Duodenal mucosa (tissue), 2 donors: ENCODE measurements around the gene TTLL1.
A peak's percentile ranks its signal among the peaks of the same experiment; 100 is the strongest.

ENCODE experiments used
- H3K27ac ChIP-seq: one replicate; pipeline ENCODE4 v1.7.0; 2013; ENCODE audit warnings: low read depth, low read length
- H3K27me3 ChIP-seq, 2 donors: one replicate each; pipeline ENCODE4 v1.7.0; 2013; ENCODE audit warnings: low read length in 2 of 2, control low read depth in 1 of 2; ENCODE audit not compliant: insufficient read depth in 2 of 2, control insufficient read depth in 1 of 2
- H3K36me3 ChIP-seq, 2 donors: one replicate each; pipeline ENCODE4 v1.7.0; 2013; ENCODE audit warnings: low read length in 2 of 2, control low read depth in 1 of 2; ENCODE audit not compliant: insufficient read depth in 2 of 2, control insufficient read depth in 1 of 2
- H3K4me1 ChIP-seq, 2 donors: one replicate each; pipeline ENCODE4 v1.7.0; 2013; ENCODE audit warnings: low read length in 2 of 2, control low read depth in 1 of 2; ENCODE audit not compliant: insufficient read depth in 2 of 2, control insufficient read depth in 1 of 2
- H3K4me3 ChIP-seq, 2 donors: one replicate each; pipeline ENCODE4 v1.7.0; 2013; ENCODE audit warnings: low read length in 2 of 2, low read depth in 1 of 2
- H3K9ac ChIP-seq, 2 donors: one replicate each; pipeline ENCODE4 v1.7.0; 2013; ENCODE audit warnings: low read length in 2 of 2, low read depth in 1 of 2
- H3K9me3 ChIP-seq, 2 donors: one replicate each; pipeline ENCODE4 v1.7.0; 2013; ENCODE audit warnings: low read length in 2 of 2, control low read depth in 1 of 2; ENCODE audit not compliant: control insufficient read depth in 1 of 2

The TTLL1 gene

GRCh38 chr22:43096420-43096819 lies 7.2 kb upstream of the TTLL1 start:
- Histone ChIP-seq H3K27me3 (no peaks in the 10 kb centered on the region), H3K4me1 (peaks cover 0 to 5% of the 10 kb centered on the region in 2 donors), H3K9me3 (peaks cover 6 to 9% of the 10 kb centered on the region in 2 donors), H3K4me3 (no peak overlapping the region), H3K36me3 (no peaks in the 10 kb centered on the region), H3K27ac (no peak overlapping the region), H3K9ac (no peak overlapping the region)

GRCh38 chr22:43094551-43094950 lies 5.4 kb upstream of the TTLL1 start:
- no peak overlapping the region for H3K27ac ChIP-seq
- H3K9ac ChIP-seq, result no peak overlapping the region
- H3K36me3 ChIP-seq, result no peaks in the 10 kb centered on the region
- H3K4me1 ChIP-seq, result peaks cover 0 to 8% of the 10 kb centered on the region in 2 donors
- peaks cover 6 to 9% of the 10 kb centered on the region in 2 donors for H3K9me3 ChIP-seq
- H3K27me3 ChIP-seq, result no peaks in the 10 kb centered on the region
- H3K4me3 ChIP-seq, result no peak overlapping the region

- Histone ChIP-seq H3K9ac (no peak overlapping the region), H3K9me3 (peaks cover 6 to 9% of the 10 kb centered on the region in 2 donors), H3K4me3 (no peak overlapping the region), H3K27me3 (no peaks in the 10 kb centered on the region), H3K27ac (no peak overlapping the region), H3K4me1 (peaks cover 0 to 10% of the 10 kb centered on the region in 2 donors), H3K36me3 (no peaks in the 10 kb centered on the region)
Observed at GRCh38 chr22:43094085-43094484, 4.9 kb upstream of the TTLL1 start.

- Histone ChIP-seq H3K27me3 (no peaks in the 10 kb centered on the region), H3K4me1 (peaks cover 4 to 16% of the 10 kb centered on the region in 2 donors)
Observed at GRCh38 chr22:43092085-43092484, 2.9 kb upstream of the TTLL1 start.

GRCh38 chr22:43090130-43090789 lies 1.1 kb upstream of the TTLL1 start:
- Histone ChIP-seq H3K9ac (no peak overlapping the region), H3K36me3 (no peaks in the 10 kb centered on the region), H3K27me3 (no peaks in the 10 kb centered on the region), H3K4me1 (peaks cover 4 to 16% of the 10 kb centered on the region in 2 donors), H3K4me3 (no peak overlapping the region), H3K9me3 (no peaks in the 10 kb centered on the region), H3K27ac (no peak overlapping the region)

More at GRCh38 chr22:43092085-43092484, 2.9 kb upstream of the TTLL1 start:
- no peak overlapping the region for H3K4me3 ChIP-seq
- H3K36me3 ChIP-seq, result no peaks in the 10 kb centered on the region
- H3K9ac ChIP-seq, result no peak overlapping the region
- no peak overlapping the region for H3K27ac ChIP-seq
- peaks cover 6 to 9% of the 10 kb centered on the region in 2 donors for H3K9me3 ChIP-seq

- H3K4me3 ChIP-seq, result peak overlapping the region; percentile 79 to 81
- H3K9ac ChIP-seq, result peak overlapping the region; percentile 36 to 55
- peaks cover 4 to 11% of the 10 kb centered on the region in 2 donors for H3K4me1 ChIP-seq
- no peaks in the 10 kb centered on the region for H3K27me3 ChIP-seq
- H3K9me3 ChIP-seq, result no peaks in the 10 kb centered on the region
- no peak overlapping the region for H3K27ac ChIP-seq
- no peaks in the 10 kb centered on the region for H3K36me3 ChIP-seq
Observed at GRCh38 chr22:43088627-43088983, 586 bp downstream of the TTLL1 start.

GRCh38 chr22:43085658-43086606 lies 3.3 kb downstream of the TTLL1 start:
- no peak overlapping the region for H3K27ac ChIP-seq
- no peaks in the 10 kb centered on the region for H3K36me3 ChIP-seq
- no peak overlapping the region for H3K9ac ChIP-seq
- H3K27me3 ChIP-seq, result no peaks in the 10 kb centered on the region
- peaks cover 4 to 11% of the 10 kb centered on the region in 2 donors for H3K4me1 ChIP-seq
- no peaks in the 10 kb centered on the region for H3K9me3 ChIP-seq
- H3K4me3 ChIP-seq, result no peak overlapping the region

GRCh38 chr22:43081968-43082367 lies 7.2 kb downstream of the TTLL1 start:
- Histone ChIP-seq H3K9ac (no peak overlapping the region), H3K27me3 (no peaks in the 10 kb centered on the region), H3K27ac (no peak overlapping the region), H3K4me1 (peaks cover 4 to 8% of the 10 kb centered on the region in 2 donors), H3K4me3 (no peak overlapping the region), H3K36me3 (no peaks in the 10 kb centered on the region), H3K9me3 (no peaks in the 10 kb centered on the region)

- Histone ChIP-seq H3K9me3 (no peaks in the 10 kb centered on the region), H3K27me3 (no peaks in the 10 kb centered on the region)
Observed at GRCh38 chr22:43080616-43081015, 8.6 kb downstream of the TTLL1 start.

GRCh38 chr22:43079742-43080141 lies 9.4 kb downstream of the TTLL1 start:
- Histone ChIP-seq H3K4me1 (peaks cover 4 to 8% of the 10 kb centered on the region in 2 donors), H3K36me3 (no peaks in the 10 kb centered on the region), H3K27me3 (no peaks in the 10 kb centered on the region), H3K9ac (no peak overlapping the region), H3K4me3 (no peak overlapping the region), H3K27ac (no peak overlapping the region), H3K9me3 (no peaks in the 10 kb centered on the region)

More at GRCh38 chr22:43080616-43081015, 8.6 kb downstream of the TTLL1 start:
- H3K9ac ChIP-seq, result no peak overlapping the region
- H3K4me3 ChIP-seq, result no peak overlapping the region
- no peak overlapping the region for H3K27ac ChIP-seq
- H3K4me1 ChIP-seq, result peaks cover 4 to 8% of the 10 kb centered on the region in 2 donors
- H3K36me3 ChIP-seq, result no peaks in the 10 kb centered on the region
